Activated naive CD8-positive, alpha-beta T cell treated with anti-CD3 and anti-CD28 coated beads, Interleukin-2, amount 10 ng/mL, durations not matched to agents 7 days and 5 days (primary cell): Measurements from ENCODE around the gene PALD1. TPM values are rescaled to one million over a fixed set of nuclear protein-coding genes. Genes with fewer than 3 reads are reported as not detected.

Experiments
- ATAC-seq: fragments of 150-1000 bp; cut with Tn5 transposase; one replicate; pipeline ENCODE4 v1.10.0; 2021; ENCODE audit warnings: low read depth, moderate library complexity
- POLR2A ChIA-PET: fragments of 350-600 bp; sonication (Branson Sonifier 250); formaldehyde crosslinking; loops from one replicate; lab custom pipeline; 2021; ENCODE audit warnings: antibody characterized with exemption; lab: Charles Lee
- DNase-seq: peaks from one replicate; pipeline ENCODE4 v3.0.0; 2021
- H3K27ac Mint-ChIP-seq: one replicate; pipeline ENCODE4 v1.8.0; 2022; ENCODE audit warnings: mild to moderate bottlenecking, mixed read lengths
- H3K27me3 Mint-ChIP-seq: one replicate; pipeline ENCODE4 v1.8.0; 2022; ENCODE audit warnings: mild to moderate bottlenecking, moderate library complexity, mixed read lengths
- H3K36me3 Mint-ChIP-seq: one replicate; pipeline ENCODE4 v1.8.0; 2021; ENCODE audit warnings: mild to moderate bottlenecking, mixed read lengths
- H3K4me1 Mint-ChIP-seq: one replicate; pipeline ENCODE4 v1.8.0; 2021; ENCODE audit warnings: mixed read lengths
- H3K4me3 Mint-ChIP-seq: one replicate; pipeline ENCODE4 v1.8.0; 2022; ENCODE audit warnings: mild to moderate bottlenecking, moderate library complexity, mixed read lengths
- H3K9me3 Mint-ChIP-seq: one replicate; pipeline ENCODE4 v1.8.0; 2021; ENCODE audit warnings: mixed read lengths
- total RNA-seq, 2 experiments: library from RNA; stranded (reverse); gene quantifications; one replicate each; pipeline ENCODE4 v1.2.3, GENCODE V29; 2021

Gene PALD1
- total RNA-seq, 2 experiments from 2014 or later: 1.1 to 1.4 TPM

- no peaks in the 10 kb centered on the region for H3K27me3 Mint-ChIP-seq
- POLR2A ChIA-PET: interaction anchor here (0.6 to 1.0 kb wide), 4 partner anchors 13 to 140 kb away, joined by 3 to 4 read pairs (median 3); no protein-coding TSS in a partner anchor
These were observed 118.6 kb downstream of the PALD1 start for GRCh38 chr10:70596860-70597809.

GRCh38 chr10:70597856-70598815 is 119.6 kb downstream of the PALD1 start:
- POLR2A ChIA-PET: interaction anchor here (0.6 to 1.0 kb wide), 4 partner anchors 13 to 139 kb away, joined by 3 to 4 read pairs (median 3); no protein-coding TSS in a partner anchor
- peaks cover 51% of the 10 kb centered on the region for H3K4me1 Mint-ChIP-seq
- peak overlapping the region; percentile 2 for H3K4me3 Mint-ChIP-seq
- peaks cover 50% of the 10 kb centered on the region for H3K36me3 Mint-ChIP-seq
- no peak for ATAC-seq
- no peaks in the 10 kb centered on the region for H3K9me3 Mint-ChIP-seq
- H3K27ac Mint-ChIP-seq: no peak overlapping the region
- no peak for DNase-seq
- no peaks in the 10 kb centered on the region for H3K27me3 Mint-ChIP-seq

More at GRCh38 chr10:70596860-70597809, 118.6 kb downstream of the PALD1 start:
- no peak for ATAC-seq
- Mint-ChIP-seq H3K9me3 (no peaks in the 10 kb centered on the region), H3K27ac (no peak overlapping the region), H3K4me3 (peak overlapping the region; percentile 2), H3K36me3 (peaks cover 46% of the 10 kb centered on the region), H3K4me1 (peaks cover 58% of the 10 kb centered on the region)
- no peak for DNase-seq

GRCh38 chr10:70598857-70599295 is 120.3 kb downstream of the PALD1 start:
- DNase-seq (no peak), ATAC-seq (no peak)
- Mint-ChIP-seq H3K27me3 (no peaks in the 10 kb centered on the region), H3K4me1 (peaks cover 56% of the 10 kb centered on the region), H3K36me3 (peaks cover 50% of the 10 kb centered on the region), H3K9me3 (no peaks in the 10 kb centered on the region), H3K27ac (no peak overlapping the region), H3K4me3 (peak overlapping the region; percentile 35)
- POLR2A ChIA-PET: interaction anchor here (0.7 kb wide), 1 partner anchor 40 kb away, joined by 3 read pairs; no protein-coding TSS in a partner anchor

- POLR2A ChIA-PET: interaction anchor here (0.7 kb wide), 1 partner anchor 40 kb away, joined by 3 read pairs; no protein-coding TSS in a partner anchor
- Mint-ChIP-seq H3K4me3 (peak overlapping the region; percentile 99), H3K4me1 (peaks cover 55% of the 10 kb centered on the region), H3K36me3 (peaks cover 50% of the 10 kb centered on the region), H3K9me3 (no peaks in the 10 kb centered on the region), H3K27ac (peak overlapping the region; percentile 34), H3K27me3 (no peaks in the 10 kb centered on the region)
- DNase-seq (no peak), ATAC-seq (no peak)
These were observed 120.8 kb downstream of the PALD1 start for GRCh38 chr10:70599319-70599718.

GRCh38 chr10:70599791-70600190 is 121.2 kb downstream of the PALD1 start:
- H3K9me3 Mint-ChIP-seq: no peaks in the 10 kb centered on the region
- peaks cover 50% of the 10 kb centered on the region for H3K36me3 Mint-ChIP-seq
- ATAC-seq: no peak
- no peaks in the 10 kb centered on the region for H3K27me3 Mint-ChIP-seq
- peak overlapping the region; percentile 99 for H3K4me3 Mint-ChIP-seq
- no peak for DNase-seq
- POLR2A ChIA-PET: interaction anchor here (0.8 kb wide), 1 partner anchor 39 kb away, joined by 3 read pairs; no protein-coding TSS in a partner anchor
- H3K27ac Mint-ChIP-seq: peak overlapping the region; percentile 34
- peaks cover 53% of the 10 kb centered on the region for H3K4me1 Mint-ChIP-seq

- Mint-ChIP-seq H3K27me3 (no peaks in the 10 kb centered on the region), H3K4me1 (peaks cover 46% of the 10 kb centered on the region), H3K4me3 (peak overlapping the region; percentile 99), H3K9me3 (no peaks in the 10 kb centered on the region), H3K27ac (peak overlapping the region; percentile 100), H3K36me3 (peaks cover 44% of the 10 kb centered on the region)
- no peak for ATAC-seq
- no peak for DNase-seq
- POLR2A ChIA-PET: interaction anchor here (0.6 to 3.0 kb wide), 5 partner anchors 12 to 42 kb away, joined by 3 to 33 read pairs (median 3); no protein-coding TSS in a partner anchor
These were observed 122.2 kb downstream of the PALD1 start for GRCh38 chr10:70600512-70601395.

- H3K27me3 Mint-ChIP-seq: no peaks in the 10 kb centered on the region
- H3K36me3 Mint-ChIP-seq: peaks cover 35% of the 10 kb centered on the region
- peak overlapping the region; percentile 99 for H3K4me3 Mint-ChIP-seq
- POLR2A ChIA-PET: interaction anchor here (0.5 to 3.0 kb wide), 12 partner anchors 9 to 686 kb away, joined by 3 to 33 read pairs (median 6); no protein-coding TSS in a partner anchor
- peak overlapping the region; percentile 100 for H3K27ac Mint-ChIP-seq
- DNase-seq (no peak), ATAC-seq (no peak)
- H3K9me3 Mint-ChIP-seq: no peaks in the 10 kb centered on the region
- H3K4me1 Mint-ChIP-seq: peaks cover 41% of the 10 kb centered on the region
These were observed 123.2 kb downstream of the PALD1 start for GRCh38 chr10:70601746-70602145.

- POLR2A ChIA-PET: interaction anchor here (0.6 to 3.0 kb wide), 15 partner anchors 8 to 154 kb away, joined by 3 to 33 read pairs (median 4); no protein-coding TSS in a partner anchor
- H3K27ac Mint-ChIP-seq: peak within 1 kb of the TSS; percentile 100
- ATAC-seq (peak; percentile 98), DNase-seq (peak; percentile 91)
- H3K4me3 Mint-ChIP-seq: peak within 1 kb of the TSS; percentile 99
- no peaks in the 10 kb centered on the region for H3K9me3 Mint-ChIP-seq
- H3K27me3 Mint-ChIP-seq: no peaks in the 10 kb centered on the region
- peaks cover 28% of the 10 kb centered on the region for H3K36me3 Mint-ChIP-seq
- peaks cover 38% of the 10 kb centered on the region for H3K4me1 Mint-ChIP-seq
These were observed 124.3 kb downstream of the PALD1 start, which contains the start of gene PRF1 for GRCh38 chr10:70602665-70603448. Gene PRF1 (minus strand): TSS chr10:70602741. CDS start chr10:70600902, 1,839 bp downstream.

- DNase-seq (peak; percentile 57), ATAC-seq (no peak)
- Mint-ChIP-seq H3K36me3 (peaks cover 25% of the 10 kb centered on the region), H3K27me3 (no peaks in the 10 kb centered on the region), H3K27ac (peak overlapping the region; percentile 100), H3K9me3 (no peaks in the 10 kb centered on the region), H3K4me1 (peaks cover 37% of the 10 kb centered on the region), H3K4me3 (peak overlapping the region; percentile 99)
- POLR2A ChIA-PET: interaction anchor here (0.6 to 2.7 kb wide), 8 partner anchors 9 to 44 kb away, joined by 3 to 15 read pairs (median 4); no protein-coding TSS in a partner anchor
These were observed 124.9 kb downstream of the PALD1 start for GRCh38 chr10:70603449-70603801.

GRCh38 chr10:70604106-70604505 is 125.5 kb downstream of the PALD1 start:
- no peaks in the 10 kb centered on the region for H3K9me3 Mint-ChIP-seq
- no peaks in the 10 kb centered on the region for H3K27me3 Mint-ChIP-seq
- POLR2A ChIA-PET: interaction anchor here (1.0 to 2.7 kb wide), 2 partner anchors 9 to 12 kb away, joined by 3 to 15 read pairs; no protein-coding TSS in a partner anchor
- H3K36me3 Mint-ChIP-seq: peaks cover 20% of the 10 kb centered on the region
- no peak overlapping the region for H3K27ac Mint-ChIP-seq
- no peak for ATAC-seq
- no peak overlapping the region for H3K4me3 Mint-ChIP-seq
- peaks cover 35% of the 10 kb centered on the region for H3K4me1 Mint-ChIP-seq
- no peak for DNase-seq

- Mint-ChIP-seq H3K4me3 (no peak overlapping the region), H3K27me3 (no peaks in the 10 kb centered on the region), H3K9me3 (no peaks in the 10 kb centered on the region), H3K27ac (no peak overlapping the region), H3K4me1 (peaks cover 34% of the 10 kb centered on the region), H3K36me3 (peaks cover 12% of the 10 kb centered on the region)
- ATAC-seq (no peak), DNase-seq (no peak)
- POLR2A ChIA-PET: interaction anchor here (0.7 kb wide), 2 partner anchors 128 to 1089 kb away, joined by 3 to 4 read pairs; no protein-coding TSS in a partner anchor
These were observed 126.6 kb downstream of the PALD1 start for GRCh38 chr10:70605161-70605560.
